ENCODE data around the gene HEXD.
"Not testable (repeated sequence)": the region's sequence is repeated elsewhere in the genome, so short reads cannot be mapped to it uniquely, and the experiment has no call there.

The HEXD gene

GRCh38 chr17:82418001-82418986 lies at the start of gene HEXD, which contains the start of gene OGFOD3:
HEXD (plus strand) TSS chr17:82418347; CDS start chr17:82419800, 1,453 bp downstream.
OGFOD3 (minus strand) TSS chr17:82418586; CDS start chr17:82418485, 101 bp downstream.
- peak; percentile 55 to 79 (median 74) for DNase-seq (ENCODE audit: low read depth in 3 of 3, low spot score in 1 of 3)

GRCh38 chr17:82369211-82369610 lies 48.9 kb upstream of the HEXD start:
- DNase-seq (ENCODE audit: low read depth in 3 of 3, low spot score in 1 of 3), result no peak

- peak in 1 of 3 donors; percentile 22 for DNase-seq (ENCODE audit: low read depth in 3 of 3, low spot score in 1 of 3)
Observed at GRCh38 chr17:82370471-82371332, 47.4 kb upstream of the HEXD start.

GRCh38 chr17:82371333-82372248 lies 46.6 kb upstream of the HEXD start, which contains the start of gene UTS2R:
UTS2R (plus strand) TSS chr17:82371765; CDS start chr17:82374325, 2,560 bp downstream.
- no peak for DNase-seq (ENCODE audit: low read depth in 3 of 3, low spot score in 1 of 3)

- no peak for DNase-seq (ENCODE audit: low read depth in 3 of 3, low spot score in 1 of 3)
Observed at GRCh38 chr17:82372249-82373071, 45.7 kb upstream of the HEXD start.

- not testable (repeated sequence) for DNase-seq (ENCODE audit: low read depth in 3 of 3, low spot score in 1 of 3)
Observed at GRCh38 chr17:82373072-82373452, 45.1 kb upstream of the HEXD start.

GRCh38 chr17:82373731-82374625 lies 44.2 kb upstream of the HEXD start:
- DNase-seq (ENCODE audit: low read depth in 3 of 3, low spot score in 1 of 3), result no peak

GRCh38 chr17:82374626-82375331 lies 43.4 kb upstream of the HEXD start:
- DNase-seq (ENCODE audit: low read depth in 3 of 3, low spot score in 1 of 3), result no peak

- no peak for DNase-seq (ENCODE audit: low read depth in 3 of 3, low spot score in 1 of 3)
Observed at GRCh38 chr17:82375359-82376041, 42.6 kb upstream of the HEXD start.

GRCh38 chr17:82376042-82376730 lies 42.0 kb upstream of the HEXD start:
- no peak for DNase-seq (ENCODE audit: low read depth in 3 of 3, low spot score in 1 of 3)

GRCh38 chr17:82377294-82377693 lies 40.9 kb upstream of the HEXD start:
- DNase-seq (ENCODE audit: low read depth in 3 of 3, low spot score in 1 of 3), result not testable (repeated sequence)

GRCh38 chr17:82377924-82378740 lies 40.0 kb upstream of the HEXD start:
- DNase-seq (ENCODE audit: low read depth in 3 of 3, low spot score in 1 of 3), result no peak

- DNase-seq (ENCODE audit: low read depth in 3 of 3, low spot score in 1 of 3), result no peak
Observed at GRCh38 chr17:82378741-82379021, 39.5 kb upstream of the HEXD start.

GRCh38 chr17:82380860-82381702 lies 37.1 kb upstream of the HEXD start:
- no peak for DNase-seq (ENCODE audit: low read depth in 3 of 3, low spot score in 1 of 3)

GRCh38 chr17:82381703-82382009 lies 36.5 kb upstream of the HEXD start:
- not testable (repeated sequence) for DNase-seq (ENCODE audit: low read depth in 3 of 3, low spot score in 1 of 3)
